Osteocyte (in vitro differentiated cells): ENCODE data around the gene WBP2. TPM values are rescaled to one million over a fixed set of nuclear protein-coding genes. Genes with fewer than 3 reads are reported as not detected.

Experiments
- DNase-seq: peaks from one replicate; pipeline ENCODE4 v3.0.0; 2021; ENCODE audit warnings: mixed read lengths; ENCODE audit not compliant: unreplicated experiment; ENCODE audit errors: extremely low spot score
- H3K27ac Mint-ChIP-seq: one replicate; pipeline ENCODE4 v1.8.0; 2021; ENCODE audit warnings: mild to moderate bottlenecking, mixed read lengths; ENCODE audit not compliant: unreplicated experiment
- H3K27me3 Mint-ChIP-seq: one replicate; pipeline ENCODE4 v1.8.0; 2021; ENCODE audit warnings: mixed read lengths; ENCODE audit not compliant: unreplicated experiment
- H3K36me3 Mint-ChIP-seq: one replicate; pipeline ENCODE4 v1.8.0; 2021; ENCODE audit warnings: mixed read lengths; ENCODE audit not compliant: unreplicated experiment
- H3K4me1 Mint-ChIP-seq: one replicate; pipeline ENCODE4 v1.8.0; 2021; ENCODE audit warnings: mixed read lengths; ENCODE audit not compliant: unreplicated experiment
- H3K4me3 Mint-ChIP-seq: one replicate; pipeline ENCODE4 v1.8.0; 2021; ENCODE audit warnings: mild to moderate bottlenecking, moderate library complexity, mixed read lengths; ENCODE audit not compliant: unreplicated experiment
- H3K9me3 Mint-ChIP-seq: one replicate; pipeline ENCODE4 v1.8.0; 2021; ENCODE audit warnings: mixed read lengths; ENCODE audit not compliant: unreplicated experiment
- total RNA-seq: library from RNA; stranded (reverse); gene quantifications from 2 replicates; pipeline ENCODE4 v1.2.1, GENCODE V29; 2021
- TF ChIP-seq, protein P1 (sequence below): fragments of 200-600 bp; sonication (generic); IDR thresholded peaks from 2 replicates; pipeline ENCODE4 v1.5.0; 2021; ENCODE audit warnings: antibody characterized with exemption, mild to moderate bottlenecking, moderate library complexity

The WBP2 gene
- total RNA-seq, 1 donor from 2014 or later = 88.2 TPM

DNA sequence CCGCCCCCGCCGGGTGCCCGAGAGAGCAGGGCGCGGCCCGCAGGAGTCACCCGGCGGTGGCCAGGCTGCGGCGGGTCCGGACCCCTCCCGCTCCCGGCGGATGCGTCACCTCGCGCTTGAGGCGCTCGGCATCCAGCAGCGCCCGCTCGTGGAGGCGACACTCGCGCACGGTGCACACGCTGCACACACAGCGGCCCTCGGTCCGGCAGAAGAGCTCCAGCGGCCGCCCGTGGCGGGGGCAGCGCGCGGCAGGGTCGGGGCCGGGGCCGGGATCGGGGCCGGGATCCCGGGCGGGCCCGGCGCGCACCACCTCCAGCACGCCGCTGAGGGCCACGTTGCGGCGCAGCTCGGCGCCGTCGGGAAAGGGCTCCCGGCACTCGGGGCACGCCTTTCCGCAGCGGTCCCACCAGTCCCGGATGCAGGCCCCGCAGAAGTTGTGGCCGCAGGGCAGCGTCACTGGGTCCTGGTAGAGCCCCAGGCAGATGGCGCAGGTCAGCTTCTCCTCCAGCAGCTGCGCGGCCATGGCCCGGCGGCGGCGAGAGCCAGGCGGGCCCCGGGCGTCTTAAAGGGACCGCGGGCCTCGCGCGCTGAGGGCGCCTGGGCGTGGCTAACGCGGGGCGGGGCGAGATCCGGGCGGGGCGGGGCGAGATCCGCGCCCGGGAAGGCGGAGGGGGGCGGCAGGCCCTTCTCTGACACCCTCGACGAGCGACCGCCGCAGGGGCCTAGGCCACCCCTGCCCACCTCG lies 41.5 kb upstream of the WBP2 start, which contains the start of gene TRIM65:
Gene TRIM65 (minus strand): TSS at position 537 of the 745 bp plus-strand sequence. CDS start 14 bp downstream, at position 523.
- Mint-ChIP-seq H3K27me3 (no peaks in the 10 kb centered on the region), H3K36me3 (peaks cover 8% of the 10 kb centered on the region), H3K9me3 (no peaks in the 10 kb centered on the region), H3K4me3 (peak within 1 kb of the TSS; percentile 77), H3K27ac (peak within 1 kb of the TSS; percentile 70), H3K4me1 (peaks cover 24% of the 10 kb centered on the region)
- TF ChIP-seq, protein P1, sequence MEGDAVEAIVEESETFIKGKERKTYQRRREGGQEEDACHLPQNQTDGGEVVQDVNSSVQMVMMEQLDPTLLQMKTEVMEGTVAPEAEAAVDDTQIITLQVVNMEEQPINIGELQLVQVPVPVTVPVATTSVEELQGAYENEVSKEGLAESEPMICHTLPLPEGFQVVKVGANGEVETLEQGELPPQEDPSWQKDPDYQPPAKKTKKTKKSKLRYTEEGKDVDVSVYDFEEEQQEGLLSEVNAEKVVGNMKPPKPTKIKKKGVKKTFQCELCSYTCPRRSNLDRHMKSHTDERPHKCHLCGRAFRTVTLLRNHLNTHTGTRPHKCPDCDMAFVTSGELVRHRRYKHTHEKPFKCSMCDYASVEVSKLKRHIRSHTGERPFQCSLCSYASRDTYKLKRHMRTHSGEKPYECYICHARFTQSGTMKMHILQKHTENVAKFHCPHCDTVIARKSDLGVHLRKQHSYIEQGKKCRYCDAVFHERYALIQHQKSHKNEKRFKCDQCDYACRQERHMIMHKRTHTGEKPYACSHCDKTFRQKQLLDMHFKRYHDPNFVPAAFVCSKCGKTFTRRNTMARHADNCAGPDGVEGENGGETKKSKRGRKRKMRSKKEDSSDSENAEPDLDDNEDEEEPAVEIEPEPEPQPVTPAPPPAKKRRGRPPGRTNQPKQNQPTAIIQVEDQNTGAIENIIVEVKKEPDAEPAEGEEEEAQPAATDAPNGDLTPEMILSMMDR = peak; percentile 40
- peak; percentile 90 for DNase-seq

DNA sequence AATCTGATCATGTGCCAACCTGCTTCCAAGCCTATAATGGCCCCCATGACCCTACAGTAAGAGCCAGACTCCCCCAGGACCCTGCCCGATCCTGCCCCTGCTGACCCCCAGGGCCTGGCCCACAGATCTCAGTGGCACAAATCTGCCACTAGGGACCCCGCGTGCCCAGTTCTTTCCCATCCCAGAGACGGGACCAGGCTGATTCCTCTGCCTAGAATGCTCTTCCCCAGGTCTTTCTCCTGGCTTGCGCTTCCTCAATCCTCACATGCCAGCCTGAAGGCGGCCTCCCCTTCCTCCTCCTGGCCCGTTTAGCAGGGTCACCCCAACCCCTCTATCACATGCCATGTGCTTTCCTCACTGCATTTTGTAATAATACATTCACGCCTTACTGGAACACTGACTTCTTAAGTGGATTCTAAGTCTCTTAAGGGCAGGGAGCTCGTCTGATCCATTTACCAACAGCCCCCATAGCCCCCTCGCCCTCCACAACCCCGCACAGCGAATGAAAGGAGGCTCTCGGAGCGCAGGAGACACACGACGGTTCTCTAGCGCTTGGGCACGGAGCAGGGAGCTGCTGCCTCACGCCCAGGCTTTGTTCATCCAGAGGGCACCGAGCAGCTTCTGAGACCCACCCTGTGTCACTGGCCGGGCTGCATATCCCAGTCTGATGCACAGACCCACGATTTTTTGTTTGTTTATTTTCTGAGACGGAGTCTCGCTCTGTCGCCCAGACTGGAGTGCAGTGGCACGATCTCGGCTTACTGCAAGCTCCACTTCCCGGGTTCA lies 40.4 kb upstream of the WBP2 start:
- DNase-seq = no peak
- TF ChIP-seq, protein P1 = peak; percentile 35
- H3K9me3 Mint-ChIP-seq = no peaks in the 10 kb centered on the region
- H3K4me1 Mint-ChIP-seq = peaks cover 24% of the 10 kb centered on the region
- H3K27me3 Mint-ChIP-seq = no peaks in the 10 kb centered on the region
- H3K36me3 Mint-ChIP-seq = peaks cover 6% of the 10 kb centered on the region
- peak overlapping the region; percentile 70 for H3K27ac Mint-ChIP-seq
- H3K4me3 Mint-ChIP-seq = peak overlapping the region; percentile 77

DNA sequence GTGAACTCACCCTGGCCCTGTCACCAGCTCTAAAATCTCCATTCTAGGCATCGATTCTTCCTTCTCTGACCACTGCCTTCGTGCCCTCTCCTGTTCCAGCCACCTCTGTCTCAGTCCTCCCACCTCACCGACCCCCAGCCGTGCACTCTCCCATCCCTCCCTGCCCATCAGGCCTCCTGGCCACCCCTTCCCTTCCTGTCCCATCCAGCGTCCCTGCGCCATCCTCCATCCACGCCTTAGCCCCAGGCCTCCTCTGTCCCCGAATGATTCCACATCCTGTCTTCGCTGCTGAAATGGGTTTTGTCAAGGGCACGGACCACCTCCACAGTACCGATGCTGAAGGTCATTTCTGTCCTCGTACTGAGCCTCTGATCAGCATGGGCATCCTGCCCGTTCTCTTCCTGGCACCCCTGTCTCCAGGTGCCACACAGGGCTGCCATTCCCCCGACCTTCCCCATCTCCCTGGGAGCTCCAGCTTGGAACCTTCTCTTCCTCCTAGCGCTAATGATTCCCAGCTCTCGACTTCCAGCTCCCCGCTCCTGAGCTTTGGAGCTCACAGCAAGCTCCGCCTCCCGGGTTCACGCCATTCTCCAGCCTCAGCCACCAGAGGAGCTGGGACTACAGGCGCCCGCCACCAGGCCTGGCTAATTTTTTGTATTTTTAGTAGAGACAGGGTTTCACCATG lies 39.1 kb upstream of the WBP2 start:
- Mint-ChIP-seq H3K4me3 (no peak overlapping the region), H3K36me3 (peaks cover 9% of the 10 kb centered on the region)

DNA sequence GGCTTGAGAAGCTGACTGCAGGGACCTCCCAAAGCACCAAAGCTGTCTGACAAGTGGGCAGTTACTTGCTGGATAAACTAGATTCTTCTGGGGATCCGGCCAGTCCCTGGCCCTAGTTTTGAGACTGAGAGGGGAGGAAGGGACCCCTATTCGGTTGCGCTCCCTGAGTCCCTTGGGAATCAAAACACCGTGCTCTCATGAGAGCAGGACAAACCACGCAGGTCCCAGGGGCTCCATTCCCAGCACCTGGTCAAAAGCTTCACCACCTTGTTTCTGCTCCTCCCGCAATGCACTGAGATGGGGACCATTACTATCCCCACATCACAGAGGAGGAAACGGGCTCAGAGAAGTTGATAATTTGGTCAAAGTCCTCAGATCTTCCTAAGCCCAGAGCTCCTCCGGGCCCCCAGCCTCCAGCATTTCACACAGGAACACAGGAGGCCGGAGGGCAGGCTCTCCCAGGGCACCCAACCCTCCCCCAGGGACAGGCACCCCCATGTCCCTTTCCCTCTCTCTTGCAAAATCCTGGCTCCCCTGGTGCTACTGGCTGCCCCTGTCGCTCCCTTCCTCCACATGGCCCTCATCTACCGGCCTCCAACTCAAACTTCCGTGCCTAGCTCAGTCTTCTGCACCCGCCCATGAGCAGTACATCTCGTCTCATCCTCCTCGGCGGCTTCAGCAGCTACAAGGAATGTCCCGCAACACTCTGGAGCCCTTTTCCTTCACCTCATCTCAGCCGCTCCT lies 38.3 kb upstream of the WBP2 start:
- TF ChIP-seq, protein P1 = no peak
- Mint-ChIP-seq H3K27ac (no peak overlapping the region), H3K27me3 (no peaks in the 10 kb centered on the region), H3K36me3 (peaks cover 5% of the 10 kb centered on the region), H3K9me3 (no peaks in the 10 kb centered on the region), H3K4me3 (no peak overlapping the region), H3K4me1 (peaks cover 24% of the 10 kb centered on the region)
- DNase-seq = no peak

More for the DNA sequence above, 39.1 kb upstream of the WBP2 start:
- Mint-ChIP-seq H3K27me3 (no peaks in the 10 kb centered on the region), H3K27ac (no peak overlapping the region), H3K9me3 (no peaks in the 10 kb centered on the region), H3K4me1 (peaks cover 24% of the 10 kb centered on the region)
- TF ChIP-seq, protein P1 = no peak
- no peak for DNase-seq
